GM23338 (cell line): ENCODE results near the gene NDOR1.

Experiments
- CREB1 ChIP-seq: fragments of 250-450 bp; sonication (Bioruptor Pico); IDR thresholded peaks from 2 replicates; pipeline ENCODE4 v1.5.0; 2020; ENCODE audit warnings: low read depth, mild to moderate bottlenecking, moderate library complexity
- EZH2 ChIP-seq: fragments of 200-600 bp; sonication (generic); IDR thresholded peaks from one replicate; pipeline ENCODE4 v1.8.0; 2017; ENCODE audit warnings: antibody characterized with exemption, mild to moderate bottlenecking, low read depth; ENCODE audit not compliant: unreplicated experiment
- EZH2phosphoT487 ChIP-seq: fragments of 200-600 bp; sonication (generic); IDR thresholded peaks from one replicate; pipeline ENCODE4 v1.8.1; 2018; ENCODE audit warnings: antibody characterized with exemption; ENCODE audit not compliant: unreplicated experiment
- JUNB ChIP-seq: IDR thresholded peaks from one replicate; pipeline ENCODE4 v1.6.1; 2016; ENCODE audit warnings: antibody characterized with exemption; ENCODE audit not compliant: unreplicated experiment
- POLR2AphosphoS5 ChIP-seq: IDR thresholded peaks from 2 replicates; pipeline ENCODE4 v1.6.1; 2016; ENCODE audit warnings: antibody characterized with exemption, low read depth
- STAT1 ChIP-seq: IDR thresholded peaks from one replicate; pipeline ENCODE4 v1.6.1; 2016; ENCODE audit warnings: antibody characterized with exemption; ENCODE audit not compliant: unreplicated experiment
- ZNF114 ChIP-seq: fragments of 250-450 bp; sonication (Bioruptor Pico); IDR thresholded peaks from 2 replicates; pipeline ENCODE4 v1.5.0; 2020; ENCODE audit warnings: mild to moderate bottlenecking, moderate library complexity
- TF ChIP-seq, protein P1 (sequence below), 2 experiments: fragments of 200-600 bp in 1 of 2; sonication (generic) in 1 of 2; conservative IDR thresholded peaks; 2 replicates each; pipeline versions ENCODE4 v1.5.1 to v1.6.1; 2016 to 2017; ENCODE audit warnings: antibody characterized with exemption in 2 of 2, low read depth in 2 of 2, mild to moderate bottlenecking in 2 of 2, moderate library complexity in 1 of 2
- TF ChIP-seq, protein P2 (sequence below): IDR thresholded peaks from one replicate; pipeline ENCODE4 v1.6.1; 2018; ENCODE audit warnings: antibody characterized with exemption; ENCODE audit not compliant: unreplicated experiment
- TF ChIP-seq, protein P3 (sequence below): IDR thresholded peaks from 2 replicates; pipeline ENCODE4 v1.6.1; 2016; ENCODE audit warnings: antibody characterized with exemption

DNA sequence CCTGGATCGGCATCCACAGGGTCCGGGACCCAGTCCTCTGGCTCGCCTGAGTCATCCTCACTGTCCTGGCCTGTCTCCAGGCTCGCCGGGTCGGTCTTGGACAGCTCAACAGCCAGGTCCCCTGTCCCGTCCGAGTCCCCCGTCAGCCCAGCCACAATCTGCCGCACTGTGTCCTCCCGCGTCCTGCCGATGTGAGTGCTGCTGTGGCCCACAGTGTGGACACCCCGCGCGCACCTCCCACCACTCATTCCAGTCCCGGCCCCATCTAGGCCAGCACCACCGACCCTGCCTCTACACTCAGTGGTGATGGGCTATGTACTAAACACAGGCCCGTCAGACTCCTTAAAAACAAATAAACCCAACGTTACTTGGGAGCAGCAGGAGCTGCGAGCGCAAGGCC lies 23.8 kb upstream of the NDOR1 start:
- TF ChIP-seq, protein P1, sequence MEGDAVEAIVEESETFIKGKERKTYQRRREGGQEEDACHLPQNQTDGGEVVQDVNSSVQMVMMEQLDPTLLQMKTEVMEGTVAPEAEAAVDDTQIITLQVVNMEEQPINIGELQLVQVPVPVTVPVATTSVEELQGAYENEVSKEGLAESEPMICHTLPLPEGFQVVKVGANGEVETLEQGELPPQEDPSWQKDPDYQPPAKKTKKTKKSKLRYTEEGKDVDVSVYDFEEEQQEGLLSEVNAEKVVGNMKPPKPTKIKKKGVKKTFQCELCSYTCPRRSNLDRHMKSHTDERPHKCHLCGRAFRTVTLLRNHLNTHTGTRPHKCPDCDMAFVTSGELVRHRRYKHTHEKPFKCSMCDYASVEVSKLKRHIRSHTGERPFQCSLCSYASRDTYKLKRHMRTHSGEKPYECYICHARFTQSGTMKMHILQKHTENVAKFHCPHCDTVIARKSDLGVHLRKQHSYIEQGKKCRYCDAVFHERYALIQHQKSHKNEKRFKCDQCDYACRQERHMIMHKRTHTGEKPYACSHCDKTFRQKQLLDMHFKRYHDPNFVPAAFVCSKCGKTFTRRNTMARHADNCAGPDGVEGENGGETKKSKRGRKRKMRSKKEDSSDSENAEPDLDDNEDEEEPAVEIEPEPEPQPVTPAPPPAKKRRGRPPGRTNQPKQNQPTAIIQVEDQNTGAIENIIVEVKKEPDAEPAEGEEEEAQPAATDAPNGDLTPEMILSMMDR (conservative IDR thresholded peaks at IDR 0.05; ENCODE audit: low read depth in 2 of 2), result no peak
- no peak for TF ChIP-seq EZH2
- TF ChIP-seq EZH2phosphoT487, result no peak
- TF ChIP-seq, protein P2, sequence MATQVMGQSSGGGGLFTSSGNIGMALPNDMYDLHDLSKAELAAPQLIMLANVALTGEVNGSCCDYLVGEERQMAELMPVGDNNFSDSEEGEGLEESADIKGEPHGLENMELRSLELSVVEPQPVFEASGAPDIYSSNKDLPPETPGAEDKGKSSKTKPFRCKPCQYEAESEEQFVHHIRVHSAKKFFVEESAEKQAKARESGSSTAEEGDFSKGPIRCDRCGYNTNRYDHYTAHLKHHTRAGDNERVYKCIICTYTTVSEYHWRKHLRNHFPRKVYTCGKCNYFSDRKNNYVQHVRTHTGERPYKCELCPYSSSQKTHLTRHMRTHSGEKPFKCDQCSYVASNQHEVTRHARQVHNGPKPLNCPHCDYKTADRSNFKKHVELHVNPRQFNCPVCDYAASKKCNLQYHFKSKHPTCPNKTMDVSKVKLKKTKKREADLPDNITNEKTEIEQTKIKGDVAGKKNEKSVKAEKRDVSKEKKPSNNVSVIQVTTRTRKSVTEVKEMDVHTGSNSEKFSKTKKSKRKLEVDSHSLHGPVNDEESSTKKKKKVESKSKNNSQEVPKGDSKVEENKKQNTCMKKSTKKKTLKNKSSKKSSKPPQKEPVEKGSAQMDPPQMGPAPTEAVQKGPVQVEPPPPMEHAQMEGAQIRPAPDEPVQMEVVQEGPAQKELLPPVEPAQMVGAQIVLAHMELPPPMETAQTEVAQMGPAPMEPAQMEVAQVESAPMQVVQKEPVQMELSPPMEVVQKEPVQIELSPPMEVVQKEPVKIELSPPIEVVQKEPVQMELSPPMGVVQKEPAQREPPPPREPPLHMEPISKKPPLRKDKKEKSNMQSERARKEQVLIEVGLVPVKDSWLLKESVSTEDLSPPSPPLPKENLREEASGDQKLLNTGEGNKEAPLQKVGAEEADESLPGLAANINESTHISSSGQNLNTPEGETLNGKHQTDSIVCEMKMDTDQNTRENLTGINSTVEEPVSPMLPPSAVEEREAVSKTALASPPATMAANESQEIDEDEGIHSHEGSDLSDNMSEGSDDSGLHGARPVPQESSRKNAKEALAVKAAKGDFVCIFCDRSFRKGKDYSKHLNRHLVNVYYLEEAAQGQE, result no peak
- no peak for TF ChIP-seq JUNB
- TF ChIP-seq, protein P3, sequence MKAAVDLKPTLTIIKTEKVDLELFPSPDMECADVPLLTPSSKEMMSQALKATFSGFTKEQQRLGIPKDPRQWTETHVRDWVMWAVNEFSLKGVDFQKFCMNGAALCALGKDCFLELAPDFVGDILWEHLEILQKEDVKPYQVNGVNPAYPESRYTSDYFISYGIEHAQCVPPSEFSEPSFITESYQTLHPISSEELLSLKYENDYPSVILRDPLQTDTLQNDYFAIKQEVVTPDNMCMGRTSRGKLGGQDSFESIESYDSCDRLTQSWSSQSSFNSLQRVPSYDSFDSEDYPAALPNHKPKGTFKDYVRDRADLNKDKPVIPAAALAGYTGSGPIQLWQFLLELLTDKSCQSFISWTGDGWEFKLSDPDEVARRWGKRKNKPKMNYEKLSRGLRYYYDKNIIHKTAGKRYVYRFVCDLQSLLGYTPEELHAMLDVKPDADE, result no peak
- TF ChIP-seq POLR2AphosphoS5, result no peak
- TF ChIP-seq STAT1, result no peak
- no peak for TF ChIP-seq CREB1 (CRISPR knock-in tag)
- TF ChIP-seq ZNF114 (CRISPR knock-in tag), result no peak
